Mesendoderm (in vitro differentiated cells): Measurements from ENCODE around the gene TICAM2.

Experiments used
- DNase-seq: peaks from one replicate; pipeline ENCODE4 v3.0.0; 2013
- H2AK5ac ChIP-seq: 2 replicates; pipeline ENCODE4 v1.6.1; 2013; ENCODE audit warnings: low read length, inconsistent platforms
- H2BK120ac ChIP-seq: 2 replicates; pipeline ENCODE4 v1.6.1; 2013; ENCODE audit warnings: low read depth, mild to moderate bottlenecking, low read length, moderate library complexity, mixed read lengths
- H2BK15ac ChIP-seq: replicated peaks from 2 replicates; pipeline ENCODE4 v1.6.1; 2013; ENCODE audit warnings: low read depth, mild to moderate bottlenecking, moderate library complexity
- H2BK5ac ChIP-seq: 2 replicates; pipeline ENCODE4 v1.6.1; 2013; ENCODE audit warnings: low read length, inconsistent platforms
- H3K18ac ChIP-seq: 2 replicates; pipeline ENCODE4 v1.6.1; 2013; ENCODE audit warnings: mild to moderate bottlenecking, low read length, mixed read lengths
- H3K23ac ChIP-seq: one replicate; pipeline ENCODE4 v1.6.1; 2013; ENCODE audit warnings: low read length
- H3K27ac ChIP-seq: 2 replicates; pipeline ENCODE4 v1.5.1; 2013; ENCODE audit warnings: low read depth, mild to moderate bottlenecking, inconsistent platforms, low read length, moderate library complexity
- H3K27me3 ChIP-seq: 2 replicates; pipeline ENCODE4 v1.6.1; 2013; ENCODE audit warnings: low read length, control low read depth, mild to moderate bottlenecking, inconsistent platforms; ENCODE audit not compliant: insufficient read depth, poor library complexity
- H3K36me3 ChIP-seq: 2 replicates; pipeline ENCODE4 v1.6.1; 2013; ENCODE audit warnings: low read length, inconsistent platforms; ENCODE audit not compliant: control insufficient read depth, insufficient read depth
- H3K4ac ChIP-seq: one replicate; pipeline ENCODE4 v1.6.1; 2013; ENCODE audit warnings: low read depth, mild to moderate bottlenecking, low read length, moderate library complexity
- H3K4me1 ChIP-seq: 2 replicates; pipeline ENCODE4 v1.6.1; 2013; ENCODE audit warnings: low read depth, low read length, inconsistent platforms; ENCODE audit not compliant: control insufficient read depth
- H3K4me2 ChIP-seq: 2 replicates; pipeline ENCODE4 v1.6.1; 2013; ENCODE audit warnings: low read length
- H3K4me3 ChIP-seq: 2 replicates; pipeline ENCODE4 v1.5.1; 2013; ENCODE audit warnings: mild to moderate bottlenecking, low read length
- H3K56ac ChIP-seq: one replicate; pipeline ENCODE4 v1.6.1; 2013; ENCODE audit warnings: low read length
- H3K79me1 ChIP-seq: 2 replicates; pipeline ENCODE4 v1.6.1; 2013; ENCODE audit warnings: low read length, inconsistent platforms
- H3K79me2 ChIP-seq: 2 replicates; pipeline ENCODE4 v1.6.1; 2013; ENCODE audit warnings: mild to moderate bottlenecking, low read length; ENCODE audit not compliant: control insufficient read depth, insufficient read depth
- H3K9ac ChIP-seq: 2 replicates; pipeline ENCODE4 v1.6.1; 2013; ENCODE audit warnings: low read length, inconsistent platforms
- H4K5ac ChIP-seq: one replicate; pipeline ENCODE4 v1.6.1; 2013; ENCODE audit warnings: low read length
- H4K8ac ChIP-seq: one replicate; pipeline ENCODE4 v1.6.1; 2013; ENCODE audit warnings: low read depth, mild to moderate bottlenecking, control low read depth, low read length, moderate library complexity
- WGBS: extraction: QIAGEN DNeasy Blood & Tissue Kit; methylation state at CpG from one replicate; pipeline ENCODE4 v1.1.7; 2013; ENCODE audit warnings: low lambda C conversion rate, missing lambda C conversion rate; ENCODE audit not compliant: insufficient coverage; ENCODE audit errors: extremely low coverage; 5-methylcytosine and 5-hydroxymethylcytosine counted together

Gene TICAM2

DNA sequence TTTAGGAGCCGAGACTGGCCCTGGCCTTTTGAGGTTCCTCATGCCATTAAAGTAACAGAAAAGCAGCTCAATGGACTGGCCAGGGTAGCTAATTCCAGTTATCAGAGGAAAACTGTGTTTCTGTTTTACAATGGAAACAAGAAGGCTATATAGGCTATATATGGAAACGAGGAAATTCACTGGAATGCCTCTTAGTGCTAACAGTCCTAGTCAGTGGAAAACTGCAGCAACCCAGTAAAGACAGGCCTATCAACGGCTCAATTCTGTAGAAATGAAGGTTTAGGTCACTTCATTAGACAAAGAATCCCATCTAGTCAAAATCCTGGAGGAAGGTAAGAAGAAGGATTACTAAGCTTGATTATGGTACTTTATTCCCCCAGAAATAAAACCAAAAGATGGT, 3.2 kb upstream of the TICAM2 start:
- Histone ChIP-seq H3K27ac (no peak overlapping the region), H3K4ac (no peak overlapping the region), H3K4me3 (no peak overlapping the region), H2BK120ac (no peak overlapping the region), H2BK15ac (no peak overlapping the region), H2AK5ac (no peak overlapping the region), H3K27me3 (no peaks in the 10 kb centered on the region), H3K79me1 (no peaks in the 10 kb centered on the region), H3K23ac (no peak overlapping the region), H2BK5ac (no peak overlapping the region), H3K4me2 (no peak overlapping the region), H3K36me3 (no peaks in the 10 kb centered on the region), H4K8ac (no peak overlapping the region), H3K56ac (no peak overlapping the region), H3K4me1 (no peaks in the 10 kb centered on the region), H3K18ac (no peak overlapping the region), H3K9ac (no peak overlapping the region), H4K5ac (no peak overlapping the region), H3K79me2 (no peaks in the 10 kb centered on the region)
- WGBS = no CpG with 5 or more reads among the region's 3 CpGs
- DNase-seq = no peak

- no peak overlapping the region for H3K23ac ChIP-seq
- H3K18ac ChIP-seq = no peak overlapping the region
- no peak overlapping the region for H2BK5ac ChIP-seq
- H3K27me3 ChIP-seq = no peaks in the 10 kb centered on the region
- H3K79me2 ChIP-seq = no peaks in the 10 kb centered on the region
- no CpG with 5 or more reads among the region's 11 CpGs for whole genome bisulfite sequencing
- H4K5ac ChIP-seq = no peak overlapping the region
- no peak overlapping the region for H3K4me2 ChIP-seq
- no peak overlapping the region for H2BK15ac ChIP-seq
- H2AK5ac ChIP-seq = no peak overlapping the region
- H3K36me3 ChIP-seq = no peaks in the 10 kb centered on the region
- no peaks in the 10 kb centered on the region for H3K4me1 ChIP-seq
- H3K4me3 ChIP-seq = no peak overlapping the region
- no peak overlapping the region for H3K27ac ChIP-seq
- no peak overlapping the region for H3K4ac ChIP-seq
- peak overlapping the region; percentile 77 for H3K9ac ChIP-seq
- H2BK120ac ChIP-seq = no peak overlapping the region
- no peak for DNase-seq
- H3K56ac ChIP-seq = peak overlapping the region; percentile 17
- H3K79me1 ChIP-seq = no peaks in the 10 kb centered on the region
- H4K8ac ChIP-seq = no peak overlapping the region
Measured at GRCh38 chr5:115602591-115603125, 379 bp upstream of the TICAM2 start.

DNA sequence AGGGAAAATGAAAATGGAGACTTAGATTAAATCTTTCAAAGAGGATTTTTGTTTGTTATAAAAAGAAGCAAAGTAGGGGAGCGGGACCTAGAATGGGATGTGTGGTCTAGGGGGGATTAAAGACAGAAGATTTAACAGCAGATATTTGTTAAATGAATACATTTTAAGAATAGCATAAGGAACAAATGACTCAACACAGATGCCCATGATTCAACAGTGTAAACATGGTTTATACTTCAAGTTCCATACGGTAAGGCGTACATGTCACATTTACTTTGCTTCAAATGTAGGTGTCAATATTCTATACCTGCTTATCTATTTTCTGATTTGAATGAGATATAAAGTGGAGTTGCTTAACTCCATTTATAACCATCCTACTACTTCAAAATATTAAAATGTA, 1.5 kb downstream of the TICAM2 start:
- no peaks in the 10 kb centered on the region for H3K27me3 ChIP-seq
- no peak overlapping the region for H4K8ac ChIP-seq
- H3K4me3 ChIP-seq = no peak overlapping the region
- H3K18ac ChIP-seq = no peak overlapping the region
- no peak overlapping the region for H3K4ac ChIP-seq
- H3K36me3 ChIP-seq = no peaks in the 10 kb centered on the region
- no peak overlapping the region for H3K23ac ChIP-seq
- H4K5ac ChIP-seq = no peak overlapping the region
- no peak overlapping the region for H3K56ac ChIP-seq
- no peak overlapping the region for H3K4me2 ChIP-seq
- no peak overlapping the region for H2BK15ac ChIP-seq
- H3K9ac ChIP-seq = no peak overlapping the region
- H3K4me1 ChIP-seq = no peaks in the 10 kb centered on the region
- no CpG with 5 or more reads among the region's 3 CpGs for WGBS
- no peak for DNase-seq
- no peak overlapping the region for H2BK120ac ChIP-seq
- H3K79me2 ChIP-seq = no peaks in the 10 kb centered on the region
- no peaks in the 10 kb centered on the region for H3K79me1 ChIP-seq
- no peak overlapping the region for H2AK5ac ChIP-seq
- no peak overlapping the region for H3K27ac ChIP-seq
- H2BK5ac ChIP-seq = no peak overlapping the region

GRCh38 chr5:115599924-115600323, 2.4 kb downstream of the TICAM2 start:
- no peak overlapping the region for H3K56ac ChIP-seq
- H3K4me1 ChIP-seq = no peaks in the 10 kb centered on the region
- H3K4me3 ChIP-seq = no peak overlapping the region
- H3K4me2 ChIP-seq = no peak overlapping the region
- no peak overlapping the region for H3K4ac ChIP-seq
- H4K5ac ChIP-seq = no peak overlapping the region
- no peak overlapping the region for H2AK5ac ChIP-seq
- peak; percentile 41 for DNase-seq
- WGBS = no CpG with 5 or more reads among the region's 2 CpGs
- no peaks in the 10 kb centered on the region for H3K27me3 ChIP-seq
- H3K79me2 ChIP-seq = no peaks in the 10 kb centered on the region
- no peak overlapping the region for H3K18ac ChIP-seq
- H3K23ac ChIP-seq = no peak overlapping the region
- no peaks in the 10 kb centered on the region for H3K36me3 ChIP-seq
- no peak overlapping the region for H4K8ac ChIP-seq
- no peak overlapping the region for H2BK120ac ChIP-seq
- no peak overlapping the region for H2BK15ac ChIP-seq
- H2BK5ac ChIP-seq = no peak overlapping the region
- no peaks in the 10 kb centered on the region for H3K79me1 ChIP-seq
- no peak overlapping the region for H3K9ac ChIP-seq
- no peak overlapping the region for H3K27ac ChIP-seq

DNA sequence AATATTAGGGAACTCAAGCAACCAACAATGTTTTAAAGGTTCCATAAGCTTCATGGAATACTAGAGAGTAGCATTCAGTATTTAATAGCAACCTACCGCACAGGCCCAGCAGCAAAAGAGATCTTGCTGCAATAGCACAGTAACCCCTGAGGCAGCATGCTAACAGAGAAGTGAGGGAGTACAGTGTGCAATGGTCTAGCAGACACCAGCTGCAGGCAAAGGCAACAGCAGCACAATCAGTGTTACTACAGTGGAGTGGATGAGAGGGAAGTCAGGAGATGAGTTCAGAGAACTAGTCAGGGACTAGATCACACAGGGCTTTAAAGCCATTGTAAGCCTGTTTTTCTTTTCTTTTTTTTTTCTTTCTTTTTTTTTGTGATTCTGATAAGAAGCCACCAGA, 2.8 kb downstream of the TICAM2 start:
- H3K23ac ChIP-seq = no peak overlapping the region

More for the DNA sequence above, 2.8 kb downstream of the TICAM2 start:
- Histone ChIP-seq H3K4me2 (no peak overlapping the region), H3K9ac (no peak overlapping the region), H2AK5ac (no peak overlapping the region), H3K79me1 (no peaks in the 10 kb centered on the region), H2BK120ac (no peak overlapping the region), H3K36me3 (no peaks in the 10 kb centered on the region), H3K4ac (no peak overlapping the region), H3K4me3 (no peak overlapping the region), H3K27me3 (no peaks in the 10 kb centered on the region), H3K4me1 (no peaks in the 10 kb centered on the region), H4K5ac (no peak overlapping the region), H2BK15ac (no peak overlapping the region), H3K27ac (no peak overlapping the region), H3K56ac (no peak overlapping the region), H3K18ac (no peak overlapping the region), H4K8ac (no peak overlapping the region), H2BK5ac (no peak overlapping the region), H3K79me2 (no peaks in the 10 kb centered on the region)
- WGBS = no CpG with 5 or more reads among the region's 1 CpG
- no peak for DNase-seq
